Measurements from ENCODE around the gene SRSF4. TPM values are rescaled to one million over a fixed set of nuclear protein-coding genes. Genes with fewer than 3 reads are reported as not detected.
A peak's percentile ranks its signal among the peaks of the same experiment; 100 is the strongest.

The SRSF4 gene
- total and polyA plus RNA-seq, 2 of the 8 experiments (the other 6 are each of a cell fraction or from before 2014, with no cell fraction given), result 34.9 to 86.5 TPM

DNA sequence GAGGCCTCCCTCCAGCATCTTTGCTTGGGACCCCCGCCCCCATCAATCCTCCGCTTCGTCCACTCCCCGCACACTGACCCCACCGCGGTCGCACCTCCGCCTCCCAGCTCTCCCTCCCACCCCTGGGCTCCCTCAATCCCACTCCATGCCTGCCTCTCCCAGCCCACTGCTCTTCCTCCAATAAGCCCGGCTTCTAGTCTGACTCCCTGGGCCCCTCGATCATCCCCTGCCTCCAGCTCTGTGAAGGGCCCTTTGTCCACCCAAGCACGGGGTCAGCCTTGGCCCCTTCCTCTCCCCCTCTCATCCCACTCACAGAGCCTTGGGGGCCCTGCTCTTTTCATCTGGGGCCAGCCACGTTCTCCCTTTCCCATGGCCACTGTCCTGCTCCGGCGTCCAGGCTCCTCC is 56.5 kb downstream of the SRSF4 start:
- H4K91ac ChIP-seq (replicated peaks; ENCODE audit: insufficient read length, low read length), result peak overlapping the region; percentile 95
- TF ChIP-seq, protein P1, sequence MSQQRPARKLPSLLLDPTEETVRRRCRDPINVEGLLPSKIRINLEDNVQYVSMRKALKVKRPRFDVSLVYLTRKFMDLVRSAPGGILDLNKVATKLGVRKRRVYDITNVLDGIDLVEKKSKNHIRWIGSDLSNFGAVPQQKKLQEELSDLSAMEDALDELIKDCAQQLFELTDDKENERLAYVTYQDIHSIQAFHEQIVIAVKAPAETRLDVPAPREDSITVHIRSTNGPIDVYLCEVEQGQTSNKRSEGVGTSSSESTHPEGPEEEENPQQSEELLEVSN (IDR thresholded peaks at IDR 0.05), result peak; percentile 24
- TF ChIP-seq KDM5A (IDR thresholded peaks at IDR 0.05; ENCODE audit: low read length) (no peak), KDM4A (IDR thresholded peaks at IDR 0.05; ENCODE audit: low read depth, low read length, severe bottlenecking) (no peak)
- ChIA-PET CTCF (ENCODE audit: partially characterized antibody) (interaction anchor here (0.6 to 2.6 kb wide), 17 partner anchors 9 to 248 kb away, joined by 3 to 15 read pairs (median 4); partner anchors contain the start of gene SRSF4), POLR2A (ENCODE audit: partially characterized antibody) (interaction anchor here (0.6 to 6.9 kb wide), 17 partner anchors 9 to 389 kb away, joined by 3 to 77 read pairs (median 5); partner anchors contain the start of genes SRSF4 and YTHDF2)
- peaks cover 0 to 4% of the 10 kb centered on the region in 2 experiments for H4K20me1 ChIP-seq (replicated peaks in 1 of 2; ENCODE audit: control insufficient read depth in 1 of 2, insufficient read depth in 2 of 2, low read length in 2 of 2)
- H2AK5ac ChIP-seq (ENCODE audit: low read depth, low read length), result peak overlapping the region; percentile 53; the same call in 1 of the 2 replicates
- no peak overlapping the region for H4K5ac ChIP-seq (ENCODE audit: insufficient read length, low read depth, low read length)
- peak overlapping the region; percentile 90; the same call in 1 of the 2 replicates for H2BK20ac ChIP-seq (ENCODE audit: low read length)
- H3K4me2 ChIP-seq (ENCODE audit: insufficient read depth in 1 of 2, low read depth in 2 of 2, low read length in 2 of 2), result peak overlapping the region; percentile 91 to 95
- no peak overlapping the region for H3K9ac ChIP-seq (replicated peaks in 1 of 4; ENCODE audit: extremely low read depth in 1 of 4, low read depth in 3 of 4, low read length in 3 of 4)
- FAIRE-seq (no peak), DNase-seq (ENCODE audit: low read depth in 1 of 2, low spot score in 2 of 2) (no peak)
- peaks cover 0 to 19% (median 9%) of the 10 kb centered on the region in 4 experiments; a peak in 6 of 7 replicates for H3K4me1 ChIP-seq (replicated peaks in 1 of 4; ENCODE audit: control insufficient read depth in 3 of 4, insufficient read depth in 4 of 4, low read length in 3 of 4)
- peak overlapping the region; percentile 99 for H2BK15ac ChIP-seq (ENCODE audit: low read length)
- peaks cover 0 to 42% (median 25%) of the 10 kb centered on the region in 4 experiments; a peak in 6 of 7 replicates for H3K27me3 ChIP-seq (replicated peaks in 1 of 4; ENCODE audit: control insufficient read depth in 3 of 4, extremely low read depth in 1 of 4, insufficient read depth in 3 of 4, low read length in 3 of 4)
- no peaks in the 10 kb centered on the region for H3K9me3 ChIP-seq (ENCODE audit: insufficient read depth in 2 of 2, low read depth in 1 of 2, low read length in 1 of 2)
- H2BK12ac ChIP-seq (ENCODE audit: low read depth, low read length), result peak overlapping the region; percentile 96
- peak overlapping the region; percentile 78; the same call in 1 of the 2 replicates for H3K18ac ChIP-seq (ENCODE audit: extremely low read depth, low read length)
- no peaks in the 10 kb centered on the region; a peak in 1 of 4 replicates for H3K79me2 ChIP-seq (ENCODE audit: control insufficient read depth in 1 of 2, insufficient read depth in 2 of 2, low read length in 2 of 2)
- H3K79me1 ChIP-seq (ENCODE audit: low read depth, low read length), result no peaks in the 10 kb centered on the region
- no peak overlapping the region for H3K27ac ChIP-seq (ENCODE audit: low read depth, low read length)
- no peak overlapping the region for H3K23ac ChIP-seq (ENCODE audit: insufficient read length)
- H3K4me3 ChIP-seq (ENCODE audit: extremely low read depth in 1 of 4, insufficient read depth in 2 of 4, low read depth in 3 of 4, low read length in 4 of 4), result peak overlapping the region in 2 of 4 experiments; percentile 51 to 91; a peak in 4 of 8 replicates
- H3K4ac ChIP-seq (replicated peaks; ENCODE audit: insufficient read length, low read depth, low read length), result peak overlapping the region; percentile 67
- H2BK120ac ChIP-seq (replicated peaks; ENCODE audit: low read depth, low read length), result peak overlapping the region; percentile 21
- H2BK5ac ChIP-seq (ENCODE audit: low read depth, low read length), result peak overlapping the region; percentile 75; the same call in 1 of the 2 replicates
- H3K36me3 ChIP-seq (ENCODE audit: control insufficient read depth in 2 of 4, insufficient read depth in 4 of 4, low read length in 3 of 4), result no peaks in the 10 kb centered on the region
- WGBS, 2 experiments (ENCODE audit: extremely low coverage in 1 of 2, insufficient coverage in 1 of 2, insufficient read length in 1 of 2, insufficient replicate concordance in 2 of 2, low coverage in 1 of 2, low lambda C conversion rate in 2 of 2, missing lambda C conversion rate in 1 of 2), result 75% methylated on average over 14 of the region's 14 CpGs; no CpG with 5 or more reads in 1 of the 2 experiments
- H4K8ac ChIP-seq (ENCODE audit: extremely low read depth, insufficient read depth, low read length), result peak overlapping the region; percentile 45
- H3K56ac ChIP-seq (replicated peaks; ENCODE audit: insufficient read length, low read depth, low read length), result no peak overlapping the region
- H3K14ac ChIP-seq (ENCODE audit: insufficient read length), result no peak overlapping the region
- peaks cover 30% of the 10 kb centered on the region; the same call in 1 of the 2 replicates for H3K23me2 ChIP-seq (ENCODE audit: low read depth, low read length)
- no peak overlapping the region for H2AFZ ChIP-seq (ENCODE audit: low read length)

Measured in H1 (cell line).